Mesothelial cell of epicardium (in vitro differentiated cells): Measurements from ENCODE around the gene TLR5. TPM values are rescaled to one million over a fixed set of nuclear protein-coding genes. Genes with fewer than 3 reads are reported as not detected.

Source experiments
- DNase-seq, 2 experiments: peaks; one replicate each; pipeline ENCODE4 v3.0.0; 2021; ENCODE audit warnings: low spot score in 2 of 2; ENCODE audit not compliant: unreplicated experiment in 2 of 2
- H3K27ac Mint-ChIP-seq: 2 replicates; pipeline ENCODE4 v1.8.0; 2021; ENCODE audit warnings: mixed read lengths
- H3K27me3 Mint-ChIP-seq: 2 replicates; pipeline ENCODE4 v1.8.0; 2021; ENCODE audit warnings: low read depth, mixed read lengths
- H3K36me3 Mint-ChIP-seq: 2 replicates; pipeline ENCODE4 v1.8.0; 2021; ENCODE audit warnings: mixed read lengths
- H3K4me1 Mint-ChIP-seq: 2 replicates; pipeline ENCODE4 v1.8.0; 2021; ENCODE audit warnings: mixed read lengths
- H3K4me3 Mint-ChIP-seq: 2 replicates; pipeline ENCODE4 v1.8.0; 2021; ENCODE audit warnings: mild to moderate bottlenecking, moderate library complexity, mixed read lengths
- H3K9me3 Mint-ChIP-seq: 2 replicates; pipeline ENCODE4 v1.8.0; 2021; ENCODE audit warnings: mixed read lengths
- total RNA-seq: library from RNA; stranded (reverse); gene quantifications from 3 replicates; pipeline ENCODE4 v1.2.1, GENCODE V29; 2021
- TF ChIP-seq, protein P1 (sequence below): fragments of 200-600 bp; sonication (generic); IDR thresholded peaks from one replicate; pipeline ENCODE4 v1.5.0; 2021; ENCODE audit warnings: antibody characterized with exemption; ENCODE audit not compliant: unreplicated experiment

The TLR5 gene
- total RNA-seq, 1 donor from 2014 or later: 2.5 TPM

DNA sequence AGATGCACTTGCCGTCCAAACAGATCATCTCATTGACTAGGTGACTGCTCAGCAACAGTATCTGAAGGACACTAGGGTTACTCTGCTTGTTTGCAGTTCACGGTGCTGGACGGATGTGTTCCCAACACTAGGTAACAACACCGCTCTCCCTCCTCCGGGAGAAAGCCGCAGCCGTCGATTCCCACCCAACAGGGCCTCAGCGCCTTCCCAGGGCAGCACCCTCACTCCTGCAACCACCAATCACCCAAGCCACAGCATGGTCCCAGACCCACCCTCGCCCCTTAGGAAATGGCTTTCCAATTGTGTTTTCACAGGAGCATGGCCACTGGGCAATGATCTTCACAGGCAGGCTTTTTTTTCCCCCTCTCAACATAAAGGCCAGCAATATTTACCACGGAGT is 779 bp downstream of the TLR5 start:
- Mint-ChIP-seq H3K4me3 (peak overlapping the region; percentile 63), H3K27ac (no peak overlapping the region), H3K4me1 (peaks cover 26% of the 10 kb centered on the region), H3K9me3 (peaks cover 14% of the 10 kb centered on the region), H3K27me3 (peaks cover 6% of the 10 kb centered on the region), H3K36me3 (no peaks in the 10 kb centered on the region)
- DNase-seq: no peak
- TF ChIP-seq, protein P1, sequence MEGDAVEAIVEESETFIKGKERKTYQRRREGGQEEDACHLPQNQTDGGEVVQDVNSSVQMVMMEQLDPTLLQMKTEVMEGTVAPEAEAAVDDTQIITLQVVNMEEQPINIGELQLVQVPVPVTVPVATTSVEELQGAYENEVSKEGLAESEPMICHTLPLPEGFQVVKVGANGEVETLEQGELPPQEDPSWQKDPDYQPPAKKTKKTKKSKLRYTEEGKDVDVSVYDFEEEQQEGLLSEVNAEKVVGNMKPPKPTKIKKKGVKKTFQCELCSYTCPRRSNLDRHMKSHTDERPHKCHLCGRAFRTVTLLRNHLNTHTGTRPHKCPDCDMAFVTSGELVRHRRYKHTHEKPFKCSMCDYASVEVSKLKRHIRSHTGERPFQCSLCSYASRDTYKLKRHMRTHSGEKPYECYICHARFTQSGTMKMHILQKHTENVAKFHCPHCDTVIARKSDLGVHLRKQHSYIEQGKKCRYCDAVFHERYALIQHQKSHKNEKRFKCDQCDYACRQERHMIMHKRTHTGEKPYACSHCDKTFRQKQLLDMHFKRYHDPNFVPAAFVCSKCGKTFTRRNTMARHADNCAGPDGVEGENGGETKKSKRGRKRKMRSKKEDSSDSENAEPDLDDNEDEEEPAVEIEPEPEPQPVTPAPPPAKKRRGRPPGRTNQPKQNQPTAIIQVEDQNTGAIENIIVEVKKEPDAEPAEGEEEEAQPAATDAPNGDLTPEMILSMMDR: no peak

DNA sequence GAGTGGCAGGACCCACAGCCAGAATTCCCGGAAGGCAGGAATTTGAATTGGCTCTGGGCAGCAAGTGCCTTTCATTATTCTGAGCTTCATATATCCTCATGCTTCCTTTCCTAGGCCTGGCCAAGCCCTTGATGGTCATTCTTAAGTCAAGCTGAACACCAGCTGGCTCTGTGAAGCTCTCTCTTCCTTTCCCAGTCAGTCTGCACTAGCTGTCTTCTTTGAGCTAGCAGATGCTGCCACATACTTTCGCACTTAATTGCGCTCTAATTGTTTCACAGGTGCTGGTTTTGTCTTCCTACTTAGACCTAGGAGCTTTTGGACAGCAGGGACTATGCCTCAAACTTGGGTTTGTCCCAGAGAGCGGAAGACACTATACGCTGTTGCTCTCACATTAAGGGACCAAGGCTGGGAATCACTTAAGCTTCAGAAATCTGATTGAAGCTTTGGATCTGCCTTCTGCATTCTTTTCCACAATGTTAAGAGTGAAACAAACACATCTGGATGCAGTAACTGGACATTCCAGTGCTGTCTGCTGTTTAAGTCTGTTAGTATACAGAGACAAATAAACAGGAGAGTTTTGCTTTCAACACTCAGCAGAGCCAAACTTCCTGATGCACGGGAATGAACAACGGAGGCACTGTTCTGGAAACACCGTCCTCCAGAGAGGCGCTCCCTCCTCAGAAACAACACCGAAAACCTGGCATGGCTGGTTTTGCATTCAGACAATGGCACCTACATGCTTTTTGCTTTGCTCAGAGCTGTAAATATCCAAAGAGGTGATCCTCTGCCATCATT is 2.2 kb downstream of the TLR5 start:
- Mint-ChIP-seq H3K4me3 (no peak overlapping the region), H3K9me3 (peaks cover 5% of the 10 kb centered on the region), H3K36me3 (no peaks in the 10 kb centered on the region), H3K27me3 (peaks cover 2% of the 10 kb centered on the region), H3K4me1 (peaks cover 30% of the 10 kb centered on the region), H3K27ac (no peak overlapping the region)
- TF ChIP-seq, protein P1: no peak
- no peak for DNase-seq

DNA sequence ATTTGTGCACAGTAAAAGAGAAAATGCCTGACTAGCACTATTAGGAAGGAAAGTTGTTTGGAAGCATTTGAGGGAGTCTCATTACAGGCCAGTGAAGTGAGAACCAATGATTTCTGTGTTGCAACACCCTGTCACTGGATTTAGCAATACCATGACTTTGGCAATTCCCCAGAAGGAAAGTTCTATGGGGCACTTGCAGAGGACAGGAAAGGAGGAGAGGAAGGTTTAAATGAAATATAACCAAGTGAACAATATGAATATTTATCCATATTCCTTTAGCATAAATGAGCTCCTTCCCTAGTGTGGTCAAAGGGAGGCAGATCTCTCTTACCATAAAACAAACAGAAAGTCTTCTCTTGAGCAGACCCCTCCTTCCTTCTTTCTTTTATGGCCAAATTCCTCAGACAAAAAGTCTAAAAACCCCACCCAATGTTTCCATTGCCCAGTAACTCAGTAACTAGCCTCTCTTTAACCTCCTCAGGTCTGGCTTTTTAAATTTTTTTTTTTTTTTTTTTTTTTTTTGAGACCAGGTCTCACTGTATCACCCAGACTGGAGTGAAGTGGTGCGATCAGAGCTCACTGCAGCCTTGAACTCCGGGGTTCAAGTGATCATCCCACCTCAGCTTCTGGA is 5.5 kb downstream of the TLR5 start:
- DNase-seq: no peak
- peaks cover 6% of the 10 kb centered on the region for H3K27me3 Mint-ChIP-seq
- H3K4me3 Mint-ChIP-seq: no peak overlapping the region
- no peaks in the 10 kb centered on the region for H3K36me3 Mint-ChIP-seq
- peaks cover 5% of the 10 kb centered on the region for H3K9me3 Mint-ChIP-seq
- peaks cover 28% of the 10 kb centered on the region for H3K4me1 Mint-ChIP-seq
- TF ChIP-seq, protein P1: no peak
- no peak overlapping the region for H3K27ac Mint-ChIP-seq

DNA sequence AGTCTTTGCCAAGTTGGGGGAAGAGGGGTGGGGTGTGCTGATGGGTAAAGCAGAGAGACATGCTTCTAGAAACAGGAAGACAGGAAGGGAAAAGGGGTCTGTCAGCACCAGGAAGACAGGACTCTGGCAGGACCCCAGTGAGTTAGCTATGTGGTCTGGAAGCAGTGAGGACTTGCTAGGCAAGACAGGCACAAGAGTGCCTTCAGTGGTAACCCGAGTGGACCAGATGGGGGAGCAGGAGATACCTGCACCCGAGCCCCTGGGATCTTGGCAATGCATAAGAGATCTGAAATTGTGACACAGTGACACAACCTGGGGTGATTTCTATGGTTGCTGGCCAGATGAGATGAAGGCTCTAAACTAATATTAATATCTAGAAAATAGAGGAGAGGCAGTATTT is 7.0 kb downstream of the TLR5 start:
- H3K36me3 Mint-ChIP-seq: no peaks in the 10 kb centered on the region
- TF ChIP-seq, protein P1: no peak
- peaks cover 11% of the 10 kb centered on the region for H3K27me3 Mint-ChIP-seq
- no peak overlapping the region for H3K27ac Mint-ChIP-seq
- DNase-seq: no peak
- no peak overlapping the region for H3K4me3 Mint-ChIP-seq
- H3K4me1 Mint-ChIP-seq: peaks cover 27% of the 10 kb centered on the region
- peaks cover 5% of the 10 kb centered on the region for H3K9me3 Mint-ChIP-seq

DNA sequence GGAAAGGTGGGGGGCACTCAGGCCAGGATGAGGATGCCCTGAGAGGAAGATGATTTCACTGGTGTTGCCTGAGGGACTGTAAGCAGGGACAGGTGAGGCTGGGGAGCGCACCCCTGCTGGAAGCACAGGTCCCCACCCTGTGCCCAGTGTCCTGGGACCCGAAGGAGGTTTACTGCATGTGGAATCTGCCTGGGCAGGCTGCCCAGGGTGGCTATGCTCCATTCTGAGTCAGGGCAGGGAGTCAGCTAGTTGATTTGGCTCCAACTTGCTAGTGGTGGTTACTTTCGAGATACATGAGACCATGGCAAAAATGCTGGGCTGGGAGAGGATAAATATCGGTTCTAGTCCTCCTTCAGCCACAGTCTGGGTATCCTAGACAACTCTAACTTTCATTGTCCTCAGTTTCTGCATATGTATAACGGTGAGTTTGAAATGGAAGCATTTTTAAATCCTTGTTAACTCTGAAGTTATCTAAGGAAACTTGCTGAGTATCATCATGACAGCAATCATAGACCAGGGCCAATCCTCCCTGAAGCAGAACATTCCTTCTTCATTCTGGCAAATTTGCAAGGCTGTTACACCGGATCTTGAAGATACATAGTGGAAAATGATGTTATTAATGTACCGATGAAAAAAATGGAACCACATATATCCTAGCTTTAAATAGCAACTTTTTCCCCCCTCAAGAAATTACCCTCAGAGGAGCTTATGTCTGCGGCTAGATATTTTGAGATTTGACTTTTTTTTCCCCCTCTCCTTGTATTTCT is 7.7 kb downstream of the TLR5 start:
- TF ChIP-seq, protein P1: no peak
- H3K27ac Mint-ChIP-seq: peak overlapping the region; percentile 89
- no peak for DNase-seq

More for the DNA sequence above, 7.7 kb downstream of the TLR5 start:
- H3K9me3 Mint-ChIP-seq: peaks cover 5% of the 10 kb centered on the region
- no peak overlapping the region for H3K4me3 Mint-ChIP-seq
- H3K36me3 Mint-ChIP-seq: no peaks in the 10 kb centered on the region
- H3K27me3 Mint-ChIP-seq: peaks cover 13% of the 10 kb centered on the region
- H3K4me1 Mint-ChIP-seq: peaks cover 23% of the 10 kb centered on the region
